ENCODE measurements around the gene SERGEF.

The SERGEF gene

DNA sequence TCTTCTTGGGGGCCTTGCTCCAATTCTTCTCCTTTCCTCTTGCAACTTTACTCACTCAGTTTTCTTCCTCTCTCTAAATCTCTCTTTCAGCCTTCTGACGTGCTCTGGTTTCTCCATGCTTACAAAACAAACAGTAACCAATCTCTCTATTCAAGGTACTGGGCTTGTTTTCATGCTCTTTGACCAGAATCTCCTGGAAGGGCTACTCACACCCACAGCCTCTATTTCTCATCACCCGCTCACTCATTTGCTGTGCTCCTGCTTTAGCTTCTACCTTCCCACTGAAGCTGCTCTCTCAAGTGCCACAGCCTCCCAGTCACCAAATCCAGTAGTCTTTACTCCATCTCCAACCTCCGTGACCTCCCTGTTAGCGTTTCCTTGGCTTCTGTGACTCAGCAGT lies 60.4 kb downstream of the SERGEF start:
- DNase-seq (ENCODE audit: low read depth in 2 of 2), result no peak

DNA sequence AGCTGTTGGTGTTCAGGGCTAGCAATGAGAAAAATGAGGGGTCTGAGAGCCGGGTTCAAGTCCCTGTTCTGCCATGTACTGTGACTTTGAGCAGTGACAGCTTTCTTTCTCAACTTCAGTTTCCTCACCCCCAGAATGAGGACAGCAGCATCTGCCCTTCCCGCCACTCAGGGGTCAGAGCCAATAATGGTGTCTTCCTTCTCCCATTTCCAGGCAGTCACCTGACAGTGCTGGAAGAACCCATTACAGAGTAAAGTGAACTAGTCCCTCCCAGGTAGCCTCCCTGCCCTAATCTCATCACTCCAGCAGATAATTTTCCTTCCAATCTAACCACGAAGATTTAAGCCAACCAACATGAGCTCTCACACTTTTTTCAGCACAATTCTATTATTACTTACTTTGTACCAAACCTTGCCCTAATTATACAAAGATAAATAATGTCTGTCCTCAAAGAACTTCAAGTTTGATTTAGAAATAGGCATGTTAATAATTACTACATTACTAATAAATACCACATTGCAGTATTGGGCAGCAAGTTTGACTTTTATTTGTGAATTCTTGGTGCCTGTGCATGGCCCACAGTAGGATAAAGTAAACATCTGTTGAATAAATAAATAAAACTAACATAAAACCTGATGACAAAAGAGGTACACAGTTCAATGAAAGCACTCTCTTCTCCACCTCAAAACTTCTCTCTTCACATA lies 61.0 kb downstream of the SERGEF start:
- no peak for DNase-seq (ENCODE audit: low read depth in 2 of 2)

- no peak for DNase-seq (ENCODE audit: low read depth in 2 of 2)
Measured at GRCh38 chr11:17950644-17951043, 62.2 kb downstream of the SERGEF start.

GRCh38 chr11:17948296-17948695 lies 64.6 kb downstream of the SERGEF start:
- no peak for DNase-seq (ENCODE audit: low read depth in 2 of 2)

DNA sequence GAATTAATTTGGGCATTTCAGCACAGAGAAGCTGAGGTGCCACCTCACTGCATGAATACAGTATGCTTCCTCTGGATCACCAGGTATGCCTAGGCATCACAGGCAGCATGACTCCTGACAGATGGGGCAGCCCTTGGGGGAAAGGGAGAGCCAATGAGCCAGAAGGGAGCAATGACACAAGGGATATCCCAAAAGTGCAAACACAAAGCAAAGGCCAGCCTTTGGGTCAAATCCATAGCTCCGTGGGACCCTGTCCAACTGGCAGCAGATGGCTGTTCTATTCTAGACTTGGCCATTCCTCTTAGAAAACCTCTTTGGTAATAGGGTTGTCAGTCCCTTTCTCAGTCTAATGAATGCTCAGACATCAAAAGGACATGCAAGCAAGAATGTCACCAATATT lies 73.3 kb downstream of the SERGEF start:
- no peak for DNase-seq (ENCODE audit: low read depth in 2 of 2)

GRCh38 chr11:17936790-17937189 lies 76.1 kb downstream of the SERGEF start:
- no peak for DNase-seq (ENCODE audit: low read depth in 2 of 2)

GRCh38 chr11:17934194-17934593 lies 78.7 kb downstream of the SERGEF start:
- no peak for DNase-seq (ENCODE audit: low read depth in 2 of 2)

GRCh38 chr11:17933708-17934107 lies 79.1 kb downstream of the SERGEF start:
- DNase-seq (ENCODE audit: low read depth in 2 of 2), result no peak

DNA sequence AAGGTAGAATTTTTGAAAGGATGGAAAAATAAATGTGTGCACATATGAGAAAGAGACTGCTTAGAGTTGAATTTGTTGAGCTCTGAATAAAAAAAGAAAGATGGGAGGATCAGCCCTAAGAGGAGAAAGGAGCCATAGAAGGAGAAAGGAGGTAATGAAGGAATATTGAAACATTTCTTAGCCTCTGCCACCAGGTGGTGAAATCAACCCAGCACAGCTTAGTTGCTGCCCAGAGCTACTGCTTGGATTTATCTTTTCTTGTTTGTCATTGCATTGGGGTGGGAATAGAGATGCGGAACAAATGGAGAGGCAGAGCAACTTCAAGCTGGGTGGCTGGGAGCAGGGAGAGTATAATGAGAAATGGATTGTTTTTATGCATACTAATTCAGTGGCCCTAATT lies 80.4 kb downstream of the SERGEF start:
- DNase-seq (ENCODE audit: low read depth in 2 of 2), result no peak

DNA sequence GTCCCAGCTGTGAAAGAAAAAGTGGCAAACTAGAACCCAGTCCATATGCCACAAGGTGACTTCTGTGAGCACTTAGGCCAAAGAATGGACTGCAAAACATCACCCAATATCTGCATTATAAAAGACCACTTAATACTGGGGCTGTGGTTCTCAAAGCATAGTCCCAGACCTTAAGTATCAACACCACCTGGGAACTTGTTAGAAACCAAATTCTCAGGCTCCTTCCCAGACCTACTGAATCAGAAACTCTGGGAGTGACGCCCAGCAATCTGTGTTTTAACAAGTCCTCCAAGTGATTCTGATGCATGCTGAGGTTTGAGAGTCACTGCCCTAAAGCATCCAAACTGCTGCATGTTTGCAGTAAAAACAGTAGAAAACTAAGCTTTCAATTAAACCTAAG lies 81.3 kb downstream of the SERGEF start:
- DNase-seq (ENCODE audit: low read depth in 2 of 2), result no peak

DNA sequence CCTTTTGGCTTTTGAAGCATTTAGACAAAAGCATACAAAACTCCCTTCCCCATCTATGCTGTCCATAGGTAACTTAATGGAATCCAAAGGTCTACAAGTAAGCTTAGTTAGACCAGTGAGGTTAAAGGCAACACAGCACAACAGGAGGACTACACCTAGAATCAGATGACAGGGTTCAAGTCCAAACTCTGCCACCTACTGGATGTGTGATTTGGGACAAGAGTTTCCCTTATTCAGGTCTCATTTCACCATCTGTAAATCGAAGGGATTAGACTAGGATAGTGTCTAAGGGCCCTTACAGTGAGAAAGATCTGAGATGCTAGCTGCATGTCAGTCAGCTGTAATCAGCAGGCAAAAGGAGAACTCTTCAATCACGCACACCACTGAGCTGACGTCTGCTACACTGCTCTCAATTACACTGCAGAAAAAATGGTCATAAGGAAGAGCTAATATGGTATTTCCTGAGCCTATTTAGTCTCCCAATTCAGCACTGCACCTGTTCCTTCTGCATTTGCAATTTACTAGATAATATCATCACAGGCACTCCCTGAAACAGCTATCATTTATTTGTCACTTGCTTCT lies 82.2 kb downstream of the SERGEF start:
- no peak for DNase-seq (ENCODE audit: low read depth in 2 of 2)

- no peak for DNase-seq (ENCODE audit: low read depth in 2 of 2)
Measured at GRCh38 chr11:17929171-17929570, 83.7 kb downstream of the SERGEF start.

GRCh38 chr11:17927681-17928343 lies 85.0 kb downstream of the SERGEF start:
- peak; percentile 64 to 67 for DNase-seq (ENCODE audit: low read depth in 2 of 2)

DNA sequence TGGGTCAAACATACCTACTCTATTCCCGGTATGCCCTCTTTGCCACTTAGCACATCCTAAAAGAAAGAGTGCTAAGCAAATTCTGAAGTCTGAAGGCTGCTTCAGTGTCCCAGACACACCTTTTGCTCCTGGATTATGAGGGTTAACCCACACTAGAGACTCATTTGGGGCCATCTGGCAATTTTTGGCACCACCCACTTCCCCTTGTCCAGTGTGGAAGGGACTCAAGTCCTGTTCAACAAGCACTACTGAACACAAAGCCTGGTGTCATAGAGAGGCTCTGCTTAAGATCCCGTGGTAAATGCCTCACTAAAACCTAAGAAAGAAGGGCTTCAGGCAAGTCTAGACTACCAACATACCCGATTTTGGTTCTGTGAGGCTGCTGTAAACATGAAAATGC lies 85.8 kb downstream of the SERGEF start:
- no peak for DNase-seq (ENCODE audit: low read depth in 2 of 2)

- no peak for DNase-seq (ENCODE audit: low read depth in 2 of 2)
Measured at GRCh38 chr11:17924713-17925112, 88.1 kb downstream of the SERGEF start.

DNA sequence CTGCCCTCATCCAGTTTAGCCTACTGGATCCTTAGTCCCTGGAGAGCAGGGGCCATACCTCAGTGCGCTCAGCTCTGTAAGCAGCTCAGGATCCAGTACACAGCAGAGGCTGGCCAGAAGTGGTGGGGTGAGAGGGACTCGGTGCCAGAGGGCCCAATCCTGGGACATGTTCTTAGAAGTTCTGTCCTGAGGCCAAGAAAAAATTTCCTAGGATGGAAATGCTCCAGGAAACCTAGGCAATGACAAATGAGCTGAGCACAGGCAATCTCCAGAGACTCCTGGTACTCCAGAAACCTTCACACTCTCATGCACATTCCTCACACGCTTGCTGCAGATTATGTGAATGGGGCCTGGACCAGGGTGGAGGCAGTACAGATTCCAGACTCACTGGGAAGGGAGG lies 89.6 kb downstream of the SERGEF start:
- peak; percentile 31 to 38 for DNase-seq (ENCODE audit: low read depth in 2 of 2)

- DNase-seq (ENCODE audit: low read depth in 2 of 2), result no peak
Measured at GRCh38 chr11:17922416-17922788, 90.4 kb downstream of the SERGEF start.

- DNase-seq (ENCODE audit: low read depth in 2 of 2), result peak; percentile 42 to 45
Measured at GRCh38 chr11:17921659-17922415, 91.0 kb downstream of the SERGEF start.

DNA sequence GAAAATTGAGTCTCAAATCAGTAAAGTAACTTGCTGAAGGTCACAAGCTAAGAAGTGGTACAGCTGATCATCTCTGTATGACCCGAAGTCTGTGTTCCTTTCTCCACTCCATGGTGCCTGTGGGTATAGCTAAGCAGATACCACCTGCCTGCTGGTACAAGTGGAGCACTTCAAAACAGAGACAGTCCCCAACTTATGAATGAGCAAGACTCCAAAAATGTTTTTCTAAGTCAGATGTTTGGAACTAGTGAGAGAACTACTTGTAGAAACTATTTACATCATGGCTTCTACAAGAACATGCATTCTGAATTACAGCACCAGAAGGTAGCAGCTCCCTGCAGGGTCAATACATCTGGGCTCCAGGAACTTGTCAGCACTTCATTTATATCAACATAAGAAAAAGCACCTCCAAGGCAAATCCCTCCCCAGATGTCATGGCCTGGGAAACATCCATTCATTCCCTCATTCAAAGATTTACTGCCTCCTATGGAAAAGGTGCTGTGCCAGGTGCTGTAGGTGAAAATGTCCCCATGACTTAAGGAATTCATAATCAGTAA lies 94.7 kb downstream of the SERGEF start:
- DNase-seq (ENCODE audit: low read depth in 2 of 2), result no peak

DNA sequence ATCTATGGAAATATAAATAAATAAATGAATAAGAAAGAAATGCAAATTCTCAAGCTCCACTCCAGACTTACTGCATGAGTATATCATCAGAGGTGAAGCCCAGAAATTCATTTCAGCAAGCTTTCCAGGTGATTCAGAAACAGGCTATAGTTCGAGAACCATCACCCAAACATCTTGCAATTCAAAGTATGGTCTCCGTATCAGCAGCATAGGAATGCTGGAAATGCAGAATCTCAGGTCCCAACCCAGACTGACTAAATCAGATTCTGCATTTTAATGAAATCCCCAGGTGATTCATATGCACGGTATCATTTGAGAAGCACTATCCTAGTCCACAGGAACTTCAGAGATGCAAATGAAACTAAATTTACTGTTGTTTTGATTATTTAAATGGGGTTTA lies 95.3 kb downstream of the SERGEF start:
- no peak for DNase-seq (ENCODE audit: low read depth in 2 of 2)

DNA sequence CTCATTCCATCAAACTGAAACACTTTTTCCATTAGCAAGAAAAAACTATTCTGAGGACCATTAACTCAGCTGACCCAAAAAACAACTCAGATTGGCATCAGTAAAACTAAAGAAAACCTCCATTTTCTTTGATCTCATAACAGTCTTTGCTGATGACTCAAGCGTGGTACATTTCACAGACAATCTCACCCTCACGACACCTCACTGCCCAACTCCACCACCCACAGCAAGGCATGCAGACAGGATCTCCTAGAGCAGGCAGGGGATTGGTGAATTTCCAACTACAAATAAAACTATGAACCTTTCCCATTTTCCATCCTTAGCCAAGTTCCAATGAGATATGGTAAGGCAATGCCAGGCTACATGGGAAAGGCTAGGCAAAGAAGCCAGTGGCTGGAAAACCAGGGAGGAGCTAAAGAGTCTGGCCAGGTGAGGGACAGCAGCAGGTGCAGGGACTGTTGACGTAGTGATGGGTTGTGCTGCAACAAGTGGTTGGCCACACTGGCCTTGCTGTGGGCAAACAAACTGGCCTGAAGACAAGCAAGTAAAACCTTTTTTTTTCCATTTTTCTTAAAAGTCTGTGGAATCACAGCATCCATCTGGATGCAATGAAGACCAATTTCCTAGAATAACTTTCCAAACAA lies 97.2 kb downstream of the SERGEF start:
- DNase-seq (ENCODE audit: low read depth in 2 of 2), result no peak

DNA sequence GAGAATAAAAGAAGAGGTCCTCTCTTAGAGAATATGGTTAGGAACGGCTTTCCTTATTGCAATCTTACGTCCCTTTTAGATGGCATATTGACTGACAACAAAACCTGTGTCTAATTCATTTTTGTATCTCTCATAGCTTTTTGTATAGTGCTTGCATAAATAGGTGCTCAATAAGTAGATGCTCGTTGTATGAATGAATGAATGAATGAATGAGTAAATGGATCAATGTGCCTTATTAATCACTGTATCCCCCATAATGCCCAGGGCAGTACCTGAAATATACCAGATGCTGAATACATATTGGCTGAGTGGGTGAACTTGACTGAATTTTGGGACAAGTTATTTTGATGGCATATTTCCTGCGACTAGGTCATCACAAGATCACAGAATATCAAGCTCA lies 97.9 kb downstream of the SERGEF start:
- no peak for DNase-seq (ENCODE audit: low read depth in 2 of 2)
